Measurements from ENCODE around the gene RPTOR.

DNA sequence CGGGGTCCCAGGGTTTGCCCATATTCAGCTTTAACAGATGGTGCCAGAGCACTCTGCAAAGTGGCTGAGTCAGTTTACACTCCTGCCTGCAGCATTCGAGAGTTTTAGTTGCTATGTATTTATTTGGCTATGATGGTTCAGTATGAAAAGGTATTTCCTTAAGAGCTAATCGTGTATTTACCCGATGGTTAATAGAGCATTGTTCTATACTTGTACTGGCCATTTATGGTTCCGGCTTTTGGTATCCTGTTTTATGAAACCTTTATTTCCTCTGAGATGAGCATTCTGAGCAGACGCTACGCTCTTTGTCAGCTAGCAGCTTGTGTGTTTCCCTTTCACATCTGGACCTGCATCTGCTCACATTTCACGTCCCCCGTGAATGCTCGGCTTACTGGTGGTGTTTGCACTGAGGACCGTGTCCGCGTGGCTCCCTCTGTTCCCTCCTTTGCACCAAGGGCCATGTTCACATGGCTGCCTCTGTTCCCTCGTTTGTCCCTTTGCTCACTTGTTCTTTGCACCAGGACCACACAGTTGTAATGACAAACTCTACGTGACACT is 297.9 kb downstream of the RPTOR start:
- TF ChIP-seq POLR2A (IDR thresholded peaks at IDR 0.05; ENCODE audit: low read length) (no peak), GATA1 (IDR thresholded peaks at IDR 0.05; ENCODE audit: low read depth, low read length) (no peak)

All from erythroblast (primary cell).